GM21619 (cell line): ENCODE data around the gene GOT1.

Experiments used
- ATAC-seq: cut with Tn5 transposase; IDR thresholded peaks from one replicate; pipeline ENCODE4 v1.9.1; 2021; ENCODE audit not compliant: unreplicated experiment

The GOT1 gene

DNA sequence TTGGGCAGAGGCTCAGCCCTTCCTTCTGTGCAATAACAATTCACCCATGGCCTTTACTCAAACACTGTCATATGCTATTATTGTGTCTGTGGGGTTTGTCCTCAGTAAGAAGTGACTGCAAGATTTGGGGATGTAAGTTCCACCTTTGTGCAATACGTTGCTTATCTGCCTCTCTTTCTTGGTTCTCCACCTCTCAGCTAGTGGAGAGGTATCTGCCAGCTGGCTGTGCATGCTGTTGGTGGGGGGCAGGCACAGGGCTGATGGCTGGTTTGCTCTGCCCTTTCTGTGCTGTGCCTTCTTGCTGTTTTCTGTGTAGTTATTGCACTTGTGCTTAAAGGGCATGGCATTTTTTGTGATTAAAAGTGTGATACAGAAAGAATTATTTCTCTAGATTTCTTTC lies 65.1 kb downstream of the GOT1 start:
- no peak for ATAC-seq

DNA sequence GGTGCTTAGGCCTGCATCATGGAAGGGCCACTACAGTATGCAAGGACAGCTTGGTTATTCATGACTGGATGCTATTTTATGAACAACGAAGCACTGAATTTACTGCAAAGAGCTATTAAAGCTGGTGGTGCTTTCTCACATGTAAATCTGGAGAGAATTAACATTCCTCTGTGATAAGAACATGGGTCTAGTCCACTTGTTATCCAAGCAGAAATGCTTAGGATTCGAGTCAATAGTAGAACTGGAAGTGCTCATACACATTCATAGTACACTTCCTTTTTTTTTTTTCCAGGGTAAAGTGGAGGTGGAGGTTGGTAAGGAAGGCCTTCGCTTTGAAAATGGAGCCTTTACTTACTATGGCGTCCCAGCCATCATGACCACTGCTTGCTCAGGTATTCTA lies 66.3 kb downstream of the GOT1 start:
- no peak for ATAC-seq

DNA sequence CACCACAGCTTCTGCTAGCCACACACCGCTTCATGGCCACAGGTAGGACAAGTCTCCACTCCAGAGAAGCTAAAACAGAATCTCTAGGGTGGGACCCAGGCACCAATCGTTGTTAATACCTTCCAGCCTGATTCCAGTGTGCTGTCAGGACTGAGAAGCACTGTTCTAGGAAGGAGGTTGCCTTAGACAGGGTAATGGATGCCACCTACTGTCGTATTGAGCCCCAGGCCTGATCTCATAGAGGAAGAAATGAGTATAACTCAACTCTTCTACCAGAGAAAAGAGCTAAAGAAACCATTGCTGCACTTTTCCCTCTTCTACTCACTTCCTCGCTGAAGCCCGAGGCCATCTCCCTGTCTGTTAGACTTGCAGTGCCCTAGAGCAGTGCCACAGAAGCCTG lies 69.5 kb downstream of the GOT1 start:
- no peak for ATAC-seq

DNA sequence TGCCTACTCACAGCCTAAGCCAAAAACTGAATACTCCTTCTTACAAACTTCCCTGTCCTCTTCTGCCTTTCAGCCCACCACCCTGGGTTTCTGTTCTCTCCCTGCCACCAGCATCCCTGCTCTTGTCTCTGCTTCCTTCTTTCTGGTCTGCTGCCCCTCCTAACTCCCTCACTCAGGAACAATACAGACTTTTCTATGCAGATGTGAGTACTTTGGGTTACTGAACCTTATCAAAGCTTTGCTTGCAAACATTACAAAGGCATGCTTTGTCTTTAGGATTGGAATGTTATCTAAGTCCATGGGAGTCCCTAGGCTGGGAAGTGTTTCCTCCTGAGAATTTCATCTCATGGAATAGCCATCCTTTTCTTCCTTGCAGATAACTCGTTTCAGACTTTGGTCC lies 72.3 kb downstream of the GOT1 start:
- ATAC-seq: no peak

DNA sequence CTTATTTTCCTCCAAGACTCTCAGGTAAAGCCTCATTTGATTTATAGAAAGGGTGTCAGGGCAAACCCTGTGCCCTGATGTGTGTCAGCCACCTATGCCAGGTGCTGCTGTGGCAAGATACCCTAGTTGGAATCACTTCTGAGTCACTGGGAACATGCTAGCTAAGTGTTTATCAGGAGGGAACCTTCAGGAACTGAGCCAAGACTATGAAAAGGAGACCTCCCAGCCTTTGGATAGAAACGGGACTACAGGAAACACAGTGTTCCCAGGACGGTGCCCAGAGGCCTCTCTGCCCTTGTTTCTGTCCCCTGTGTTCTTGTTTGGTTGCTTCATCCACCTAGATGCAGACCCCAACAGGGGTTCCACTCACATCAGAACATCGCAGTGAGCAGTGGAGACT lies 72.7 kb downstream of the GOT1 start:
- ATAC-seq: no peak

DNA sequence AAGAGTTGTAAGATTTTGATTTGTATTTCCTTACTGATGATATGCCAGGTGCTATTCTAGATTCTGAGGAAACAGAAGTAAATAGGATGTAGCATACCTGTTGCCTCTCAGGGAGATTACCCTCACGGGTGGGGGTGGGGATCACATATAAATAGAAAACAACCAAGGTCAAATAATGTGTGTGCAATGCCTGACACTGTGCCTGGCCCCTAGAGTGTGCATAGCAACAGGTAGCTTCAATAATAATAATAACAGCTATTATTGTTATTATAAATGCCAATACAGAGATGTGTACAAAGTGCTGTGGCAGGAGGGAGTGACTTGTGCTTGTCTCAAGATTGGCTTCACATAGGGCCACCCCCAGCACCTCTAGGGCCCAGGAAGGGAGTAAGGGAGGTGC lies 77.2 kb downstream of the GOT1 start:
- no peak for ATAC-seq

DNA sequence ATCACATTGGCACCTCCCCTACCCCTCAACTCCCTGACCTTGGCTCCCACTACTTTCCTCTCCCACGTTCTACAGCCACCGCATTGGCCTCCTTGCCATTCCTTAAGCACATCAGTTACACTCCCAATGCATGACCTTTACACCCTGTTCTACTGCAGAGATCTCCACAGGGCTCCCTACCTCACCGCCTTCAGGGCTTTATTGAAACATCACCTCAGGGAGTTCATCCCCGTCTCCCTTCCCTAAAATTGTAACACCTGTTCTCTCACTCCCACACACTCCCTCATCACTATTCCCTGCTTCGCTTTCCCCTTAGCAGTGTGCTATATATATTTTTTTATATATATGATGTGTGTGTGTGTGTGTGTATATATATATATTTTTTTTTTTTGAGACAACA lies 82.8 kb downstream of the GOT1 start:
- no peak for ATAC-seq
